K562 (cell line): ENCODE measurements around the gene GNRHR. TPM values are rescaled to one million over a fixed set of nuclear protein-coding genes. Genes with fewer than 3 reads are reported as not detected.
A peak's percentile ranks its signal among the peaks of the same experiment; 100 is the strongest.

Experiments
- CHCHD3 ChIP-seq: fragments of 250-450 bp; sonication (Bioruptor Pico); IDR thresholded peaks from 2 replicates; pipeline ENCODE4 v2.1.2; 2022; ENCODE audit warnings: mild to moderate bottlenecking
- CTBP1 ChIP-seq: fragments of 450-650 bp; IDR thresholded peaks from 2 replicates; pipeline ENCODE4 v1.6.1; 2016; ENCODE audit warnings: borderline replicate concordance
- KAT2B ChIP-seq: IDR thresholded peaks from one replicate; pipeline ENCODE4 v1.6.1; 2012; ENCODE audit warnings: low read depth, mild to moderate bottlenecking, control low read depth, inconsistent platforms, low read length, moderate library complexity
- MAZ ChIP-seq, 2 experiments: fragments of 450-650 bp in 1 of 2; sonication (generic) in 1 of 2; formaldehyde crosslinking; IDR thresholded peaks in 1 of 2; conservative IDR thresholded peaks in 1 of 2; 2 replicates each; pipeline versions ENCODE4 v1.4.0 to v1.5.0; 2020; ENCODE audit warnings: mild to moderate bottlenecking in 1 of 2, missing genetic modification reagents in 1 of 2
- PTBP1 ChIP-seq: fragments of 200-400 bp; formaldehyde crosslinking; IDR thresholded peaks from 2 replicates; pipeline ENCODE4 v1.6.1; 2017; ENCODE audit warnings: low read depth, low read length
- RBBP5 ChIP-seq: fragments of 200-600 bp; sonication (generic); IDR thresholded peaks from 2 replicates; pipeline ENCODE4 v1.6.1; 2012; ENCODE audit warnings: borderline replicate concordance, mild to moderate bottlenecking, low read length, control low read depth, inconsistent platforms; ENCODE audit not compliant: insufficient read depth, poor library complexity, severe bottlenecking
- SRSF3 ChIP-seq: fragments of 200-400 bp; formaldehyde crosslinking; IDR thresholded peaks from 2 replicates; pipeline ENCODE4 v1.6.1; 2016; ENCODE audit warnings: mild to moderate bottlenecking, low read length, moderate library complexity; ENCODE audit not compliant: insufficient read depth
- STAT5B ChIP-seq: fragments of 250-450 bp; sonication (Bioruptor Pico); IDR thresholded peaks from 2 replicates; pipeline ENCODE4 v1.8.0; 2021; ENCODE audit warnings: mild to moderate bottlenecking, inconsistent platforms
- TCF15 ChIP-seq: fragments of 250-450 bp; sonication (Bioruptor Pico); IDR thresholded peaks from 2 replicates; pipeline ENCODE4 v1.8.0; 2022; ENCODE audit warnings: moderate library complexity, mild to moderate bottlenecking, inconsistent platforms
- ZNF253 ChIP-seq: fragments of 250-450 bp; sonication (Bioruptor Pico); conservative IDR thresholded peaks from 2 replicates; pipeline ENCODE4 v1.6.1; 2021; ENCODE audit warnings: mild to moderate bottlenecking
- ZNF384 ChIP-seq: IDR thresholded peaks from 2 replicates; pipeline ENCODE4 v1.6.1; 2012; ENCODE audit warnings: low read depth, low read length, improper control_type of control experiment
- ZNF407 ChIP-seq: fragments of 450-650 bp; IDR thresholded peaks from 2 replicates; pipeline ENCODE4 v1.6.1; 2016; ENCODE audit warnings: low read depth
- polyA plus RNA-seq, 8 experiments: library from polyadenylated mRNA; depleted of rRNA in 4 of 8; stranded (reverse) in 5 of 8; unstranded in 3 of 8; fragments of >200 nt; fragmentation: Nextera tagmentation in 2 of 8; fragmentation: Illumina TruSeq in 1 of 8; extraction: Ambion mirVana in 2 of 8; extraction: Trizol in 1 of 8; gene quantifications; 2 replicates each; pipeline versions ENCODE4 v1.2.1 to v1.2.3, GENCODE V29; 2011 to 2014; ENCODE audit warnings: inconsistent platforms in 1 of 8, missing spikeins in 1 of 8
- total RNA-seq, 7 experiments: library from RNA; depleted of rRNA in 6 of 7; stranded (reverse); fragments of >200 nt in 6 of 7; fragmentation: Illumina TruSeq in 2 of 7; extraction: Trizol in 2 of 7; gene quantifications; 2 replicates each; pipeline versions ENCODE4 v1.2.1 to v1.2.3, GENCODE V29; 2011 to 2021; ENCODE audit warnings: low replicate concordance in 1 of 7

The GNRHR gene
- total and polyA plus RNA-seq, 9 of the 15 experiments (the other 6 are each of a cell fraction or from before 2014, with no cell fraction given): 0.06 to 0.13 TPM; not detected in 7

- TF ChIP-seq ZNF407 (no peak), ZNF253 (CRISPR knock-in tag) (no peak), PTBP1 (no peak), STAT5B (CRISPR knock-in tag) (peak; percentile 56; the same call in 1 of the 2 replicates), RBBP5 (no peak), TCF15 (0 out of 2 replicates have a peak, but pooled peaks have one; percentile 74), MAZ (CRISPR knock-in tag; conservative IDR thresholded peaks at IDR 0.05 in 1 of 2, IDR thresholded peaks at IDR 0.05 in 1 of 2) (0 out of 4 replicates have a peak, but pooled peaks of 1 of the 2 experiments have one; percentile 28), SRSF3 (no peak), CTBP1 (no peak), CHCHD3 (no peak), KAT2B (no peak), ZNF384 (no peak)
These were observed 52.0 kb downstream of the GNRHR start (continued) for GRCh38 chr4:67702166-67702565.
